ENCODE results near the gene CAPZA1. TPM values are rescaled to one million over a fixed set of nuclear protein-coding genes. Genes with fewer than 3 reads are reported as not detected.

Gene CAPZA1
- total and polyA plus RNA-seq, 10 of the 15 experiments (the other 5 are each of a cell fraction or from before 2014, with no cell fraction given), result 187 to 886 (median 278) TPM

- TF ChIP-seq MYB (IDR thresholded peaks at IDR 0.05; ENCODE audit: borderline replicate concordance, low read depth, low read length), result no peak
- TF ChIP-seq, protein P1, sequence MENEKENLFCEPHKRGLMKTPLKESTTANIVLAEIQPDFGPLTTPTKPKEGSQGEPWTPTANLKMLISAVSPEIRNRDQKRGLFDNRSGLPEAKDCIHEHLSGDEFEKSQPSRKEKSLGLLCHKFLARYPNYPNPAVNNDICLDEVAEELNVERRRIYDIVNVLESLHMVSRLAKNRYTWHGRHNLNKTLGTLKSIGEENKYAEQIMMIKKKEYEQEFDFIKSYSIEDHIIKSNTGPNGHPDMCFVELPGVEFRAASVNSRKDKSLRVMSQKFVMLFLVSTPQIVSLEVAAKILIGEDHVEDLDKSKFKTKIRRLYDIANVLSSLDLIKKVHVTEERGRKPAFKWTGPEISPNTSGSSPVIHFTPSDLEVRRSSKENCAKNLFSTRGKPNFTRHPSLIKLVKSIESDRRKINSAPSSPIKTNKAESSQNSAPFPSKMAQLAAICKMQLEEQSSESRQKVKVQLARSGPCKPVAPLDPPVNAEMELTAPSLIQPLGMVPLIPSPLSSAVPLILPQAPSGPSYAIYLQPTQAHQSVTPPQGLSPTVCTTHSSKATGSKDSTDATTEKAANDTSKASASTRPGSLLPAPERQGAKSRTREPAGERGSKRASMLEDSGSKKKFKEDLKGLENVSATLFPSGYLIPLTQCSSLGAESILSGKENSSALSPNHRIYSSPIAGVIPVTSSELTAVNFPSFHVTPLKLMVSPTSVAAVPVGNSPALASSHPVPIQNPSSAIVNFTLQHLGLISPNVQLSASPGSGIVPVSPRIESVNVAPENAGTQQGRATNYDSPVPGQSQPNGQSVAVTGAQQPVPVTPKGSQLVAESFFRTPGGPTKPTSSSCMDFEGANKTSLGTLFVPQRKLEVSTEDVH (IDR thresholded peaks at IDR 0.05; ENCODE audit: low read depth, partially characterized antibody), result no peak
- TF ChIP-seq EZH2 (IDR thresholded peaks at IDR 0.05; ENCODE audit: borderline replicate concordance, control insufficient read depth, low read depth, low read length), result no peak
- no peak for TF ChIP-seq IRF4 (IDR thresholded peaks at IDR 0.05; ENCODE audit: low read depth, low read length)
- BruUV-seq (replicated peaks), result no TSS peak
- DNase-seq (ENCODE audit: low read depth, low spot score) (no peak), FAIRE-seq (no peak), ATAC-seq (no peak)
- H2AFZ ChIP-seq (ENCODE audit: control insufficient read depth, low read depth, low read length), result no peak overlapping the region
- no peaks in the 10 kb centered on the region for H3K9me3 ChIP-seq (replicated peaks; ENCODE audit: control insufficient read depth, insufficient read depth, low read length)
- ChIA-PET SMC1A (ENCODE audit: uncharacterized antibody, unreplicated experiment) (no interaction called here), RAD21 (ENCODE audit: unreplicated experiment) (no interaction called here), CTCF (interaction anchor here (1.2 to 1.5 kb wide), 2 partner anchors 17 to 98 kb away, joined by 3 read pairs; no protein-coding TSS in a partner anchor), POLR2A (no interaction called here)
- intact Hi-C loops (cut with micrococcal nuclease; ENCODE audit: unreplicated experiment) (no loop called here), in situ Hi-C loops (cut with MboI) (no loop called here)
- no peak overlapping the region for H3K4me2 ChIP-seq (ENCODE audit: control insufficient read depth, insufficient read depth)
- H3K9ac ChIP-seq (ENCODE audit: control insufficient read depth, insufficient read depth, low read length), result no peak overlapping the region
- H4K20me1 ChIP-seq (ENCODE audit: control insufficient read depth, insufficient read depth), result no peaks in the 10 kb centered on the region
- no peak overlapping the region for H3K27ac ChIP-seq (ENCODE audit: control insufficient read depth, insufficient read depth)
- H3K4me3 ChIP-seq, result no peak overlapping the region
- H3K27me3 ChIP-seq (replicated peaks in 1 of 2; ENCODE audit: control insufficient read depth in 2 of 2, insufficient read depth in 2 of 2, low read length in 1 of 2), result no peaks in the 10 kb centered on the region
- H3K4me1 ChIP-seq (ENCODE audit: control insufficient read depth, insufficient read depth, low read length), result no peaks in the 10 kb centered on the region
- H3K36me3 ChIP-seq (ENCODE audit: control insufficient read depth in 2 of 2, insufficient read depth in 2 of 2, low read length in 1 of 2), result no peaks in the 10 kb centered on the region
- 98% methylated on average over 4 of the region's 4 CpGs for WGBS (ENCODE audit: insufficient coverage, insufficient replicate concordance, low lambda C conversion rate, missing lambda C conversion rate)
- no peaks in the 10 kb centered on the region for H3K79me2 ChIP-seq (ENCODE audit: control insufficient read depth, insufficient read depth, low read length)
These were observed 20.2 kb upstream of the CAPZA1 start for GRCh38 chr1:112599477-112599876.

DNA sequence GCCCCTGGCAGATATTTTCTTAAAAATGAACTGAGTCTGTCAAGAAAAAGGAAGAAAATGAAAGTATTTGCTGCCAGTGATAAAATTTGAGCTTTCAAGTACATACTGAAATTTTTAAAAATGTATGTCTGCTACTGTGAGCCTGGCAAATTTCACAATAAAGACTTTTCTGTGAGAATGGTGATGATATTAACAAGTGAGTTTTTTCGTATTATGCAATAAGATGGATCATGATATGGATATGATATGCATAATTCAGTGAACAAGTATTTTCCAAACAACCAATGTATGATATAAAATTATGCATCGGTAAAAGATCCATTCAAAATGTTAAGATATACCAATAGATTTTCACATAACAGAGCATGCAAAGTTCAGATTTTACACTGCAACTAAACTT is 16.6 kb upstream of the CAPZA1 start:
- Histone ChIP-seq H3K27me3 (replicated peaks in 1 of 2; ENCODE audit: control insufficient read depth in 2 of 2, insufficient read depth in 2 of 2, low read length in 1 of 2) (no peaks in the 10 kb centered on the region), H3K4me1 (ENCODE audit: control insufficient read depth, insufficient read depth, low read length) (no peaks in the 10 kb centered on the region; the same call in 1 of the 2 replicates), H4K20me1 (ENCODE audit: control insufficient read depth, insufficient read depth) (no peaks in the 10 kb centered on the region), H3K79me2 (ENCODE audit: control insufficient read depth, insufficient read depth, low read length) (no peaks in the 10 kb centered on the region), H3K27ac (ENCODE audit: control insufficient read depth, insufficient read depth) (no peak overlapping the region), H3K4me2 (ENCODE audit: control insufficient read depth, insufficient read depth) (no peak overlapping the region), H3K4me3 (no peak overlapping the region), H3K36me3 (ENCODE audit: control insufficient read depth in 2 of 2, insufficient read depth in 2 of 2, low read length in 1 of 2) (no peaks in the 10 kb centered on the region), H2AFZ (ENCODE audit: control insufficient read depth, low read depth, low read length) (no peak overlapping the region), H3K9ac (ENCODE audit: control insufficient read depth, insufficient read depth, low read length) (no peak overlapping the region), H3K9me3 (replicated peaks; ENCODE audit: control insufficient read depth, insufficient read depth, low read length) (no peaks in the 10 kb centered on the region)
- ChIA-PET POLR2A (no interaction called here), CTCF (interaction anchor here (2.4 kb wide), 1 partner anchor 11 kb away, joined by 7 read pairs; no protein-coding TSS in a partner anchor), RAD21 (ENCODE audit: unreplicated experiment) (no interaction called here), SMC1A (ENCODE audit: uncharacterized antibody, unreplicated experiment) (interaction anchor here (1.0 kb wide), 1 partner anchor 212 kb away, joined by 5 read pairs; no protein-coding TSS in a partner anchor)
- no TSS peak for BruUV-seq (replicated peaks)
- intact Hi-C loops (cut with micrococcal nuclease; ENCODE audit: unreplicated experiment) (no loop called here), in situ Hi-C loops (cut with MboI) (no loop called here)
- ATAC-seq, result no peak
- FAIRE-seq, result no peak
- 73% methylated on average over 2 of the region's 2 CpGs for WGBS (ENCODE audit: insufficient coverage, insufficient replicate concordance, low lambda C conversion rate, missing lambda C conversion rate)
- DNase-seq (ENCODE audit: low read depth, low spot score), result no peak
- no peak for TF ChIP-seq RELB (IDR thresholded peaks at IDR 0.05; ENCODE audit: low read depth)
- TF ChIP-seq EGR1 (IDR thresholded peaks at IDR 0.05; ENCODE audit: borderline replicate concordance in 1 of 2, low read depth in 2 of 2, low read length in 2 of 2), result no peak
- no peak for TF ChIP-seq NRF1 (conservative IDR thresholded peaks at IDR 0.05; ENCODE audit: low read depth, low read length)
- TF ChIP-seq ZBED1 (IDR thresholded peaks at IDR 0.05; ENCODE audit: borderline replicate concordance), result no peak
- TF ChIP-seq ATF3 (IDR thresholded peaks at IDR 0.05; ENCODE audit: borderline replicate concordance, extremely low read depth, low read depth, low read length), result no peak
- no peak for TF ChIP-seq EP300 (IDR thresholded peaks at IDR 0.05; ENCODE audit: borderline replicate concordance in 1 of 2, control insufficient read depth in 1 of 2, low read depth in 2 of 2, low read length in 2 of 2)
- TF ChIP-seq RB1 (IDR thresholded peaks at IDR 0.05; ENCODE audit: borderline replicate concordance), result no peak
- no peak for TF ChIP-seq MYC (IDR thresholded peaks at IDR 0.05; ENCODE audit: insufficient read depth, insufficient read length, insufficient replicate concordance, low read length, severe bottlenecking)
